ENCODE data around the gene LRRC37A3. TPM values are rescaled to one million over a fixed set of nuclear protein-coding genes. Genes with fewer than 3 reads are reported as not detected.
"Not testable (repeated sequence)": the region's sequence is repeated elsewhere in the genome, so short reads cannot be mapped to it uniquely, and the experiment has no call there.

LRRC37A3 gene
- total RNA-seq, 1 experiment from 2014 or later = 10.1 TPM

- not testable (repeated sequence) for DNase-seq; H3K9me2 ChIP-seq (replicated peaks; ENCODE audit: insufficient read depth, low read length); H3K27ac ChIP-seq (ENCODE audit: low read length); H4K20me1 ChIP-seq (ENCODE audit: insufficient read depth, low read depth, low read length); H3K4me2 ChIP-seq (ENCODE audit: low read depth, low read length, poor library complexity, severe bottlenecking); H3K4me3 ChIP-seq (ENCODE audit: low read length); H3K4me1 ChIP-seq (ENCODE audit: low read length); H3K27me3 ChIP-seq (ENCODE audit: low read length); H3K9ac ChIP-seq (ENCODE audit: low read length); H3K36me3 ChIP-seq (ENCODE audit: insufficient read depth, low read length); H3K9me3 ChIP-seq (ENCODE audit: low read length); H2AFZ ChIP-seq (ENCODE audit: low read length)
- H3K79me2 ChIP-seq (ENCODE audit: low read length) = peaks cover 22% of the 10 kb centered on the region
Measured at GRCh38 chr17:64834060-64834459, 85.2 kb downstream of the LRRC37A3 start.

DNA sequence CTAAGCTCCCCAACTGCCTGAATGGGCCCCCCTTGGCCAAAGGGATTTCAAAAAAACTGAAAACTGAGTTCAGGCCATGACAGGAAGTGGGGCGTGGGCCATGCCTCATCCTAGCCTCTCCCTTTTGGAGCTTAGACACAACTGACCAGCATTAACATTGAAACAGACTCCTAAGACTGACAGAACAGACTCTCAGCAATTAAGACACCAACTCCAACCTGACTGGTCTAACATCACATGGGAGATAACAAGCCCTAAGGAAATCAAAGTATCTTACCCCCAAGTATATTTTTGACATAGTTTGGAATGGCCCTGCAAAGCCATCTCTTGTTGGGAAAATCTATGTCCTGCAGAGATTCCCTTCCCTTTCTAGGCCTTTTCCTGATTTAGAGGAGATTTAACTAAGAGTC is 88.6 kb downstream of the LRRC37A3 start:
- H3K79me2 ChIP-seq (ENCODE audit: low read length) = peaks cover 13% of the 10 kb centered on the region; the same call in 1 of the 2 replicates
- not testable (repeated sequence) for H3K4me2 ChIP-seq (ENCODE audit: low read depth, low read length, poor library complexity, severe bottlenecking); H2AFZ ChIP-seq (ENCODE audit: low read length); H3K36me3 ChIP-seq (ENCODE audit: insufficient read depth, low read length); H3K9me3 ChIP-seq (ENCODE audit: low read length); H3K4me1 ChIP-seq (ENCODE audit: low read length); DNase-seq; H3K9me2 ChIP-seq (replicated peaks; ENCODE audit: insufficient read depth, low read length); H3K27ac ChIP-seq (ENCODE audit: low read length); H3K9ac ChIP-seq (ENCODE audit: low read length); H3K27me3 ChIP-seq (ENCODE audit: low read length); H4K20me1 ChIP-seq (ENCODE audit: insufficient read depth, low read depth, low read length); H3K4me3 ChIP-seq (ENCODE audit: low read length)

DNA sequence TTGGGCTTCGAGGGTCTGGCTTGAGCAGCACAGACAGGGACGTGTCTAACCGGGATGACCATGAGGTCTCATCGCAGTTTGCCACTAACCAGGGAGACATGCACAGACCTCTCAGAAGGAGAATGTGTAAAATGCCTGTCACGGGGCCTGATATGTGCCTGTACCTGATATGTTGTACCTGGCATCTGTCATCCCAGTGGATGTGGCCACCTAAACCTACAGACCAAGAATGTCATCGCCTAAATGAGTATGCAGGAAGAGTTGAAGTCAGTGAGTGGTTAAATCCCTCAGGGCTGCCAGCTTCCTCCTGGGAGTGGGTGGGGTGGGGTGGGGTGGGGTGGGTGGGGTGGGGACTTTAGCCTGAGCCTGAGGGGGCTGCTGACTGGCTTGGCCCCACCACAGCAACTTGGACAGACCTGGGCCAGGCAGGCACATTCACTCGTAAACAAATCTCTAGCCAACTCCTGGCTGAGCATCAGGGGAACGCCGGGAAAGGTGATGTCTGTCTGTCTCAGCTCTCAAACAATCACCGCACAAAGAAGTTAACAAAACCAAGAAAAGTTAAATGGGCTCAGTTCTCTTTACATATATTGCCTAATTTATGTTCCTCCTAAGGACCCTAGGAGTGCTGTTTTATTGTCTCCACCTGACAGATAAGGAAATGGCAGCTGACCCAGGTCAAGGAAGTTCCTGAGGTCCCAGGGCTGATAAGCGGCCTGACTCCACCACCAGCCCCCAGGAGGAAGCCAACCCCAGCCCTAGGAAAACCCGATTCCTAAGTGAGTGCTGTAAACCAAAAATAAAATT is 89.3 kb downstream of the LRRC37A3 start:
- H3K4me1 ChIP-seq (ENCODE audit: low read length); H3K9ac ChIP-seq (ENCODE audit: low read length); H4K20me1 ChIP-seq (ENCODE audit: insufficient read depth, low read depth, low read length); H3K79me2 ChIP-seq (ENCODE audit: low read length); H3K4me2 ChIP-seq (ENCODE audit: low read depth, low read length, poor library complexity, severe bottlenecking); H3K27ac ChIP-seq (ENCODE audit: low read length); DNase-seq; H3K36me3 ChIP-seq (ENCODE audit: insufficient read depth, low read length); H3K4me3 ChIP-seq (ENCODE audit: low read length); H2AFZ ChIP-seq (ENCODE audit: low read length); H3K27me3 ChIP-seq (ENCODE audit: low read length); H3K9me2 ChIP-seq (replicated peaks; ENCODE audit: insufficient read depth, low read length); H3K9me3 ChIP-seq (ENCODE audit: low read length): not testable (repeated sequence)

- not testable (repeated sequence) for H3K9me3 ChIP-seq (ENCODE audit: low read length); H3K27ac ChIP-seq (ENCODE audit: low read length); H3K4me2 ChIP-seq (ENCODE audit: low read depth, low read length, poor library complexity, severe bottlenecking); H3K36me3 ChIP-seq (ENCODE audit: insufficient read depth, low read length); H3K9ac ChIP-seq (ENCODE audit: low read length); H2AFZ ChIP-seq (ENCODE audit: low read length); H3K4me1 ChIP-seq (ENCODE audit: low read length); H3K79me2 ChIP-seq (ENCODE audit: low read length); H3K4me3 ChIP-seq (ENCODE audit: low read length); H3K27me3 ChIP-seq (ENCODE audit: low read length); H3K9me2 ChIP-seq (replicated peaks; ENCODE audit: insufficient read depth, low read length); H4K20me1 ChIP-seq (ENCODE audit: insufficient read depth, low read depth, low read length); DNase-seq
Measured at GRCh38 chr17:64829068-64829467, 90.2 kb downstream of the LRRC37A3 start.

GRCh38 chr17:64818904-64819303 is 100.4 kb downstream of the LRRC37A3 start:
- not testable (repeated sequence) for H3K36me3 ChIP-seq (ENCODE audit: insufficient read depth, low read length); H3K27ac ChIP-seq (ENCODE audit: low read length); H3K4me2 ChIP-seq (ENCODE audit: low read depth, low read length, poor library complexity, severe bottlenecking); H3K27me3 ChIP-seq (ENCODE audit: low read length); H3K9ac ChIP-seq (ENCODE audit: low read length); H2AFZ ChIP-seq (ENCODE audit: low read length); H3K4me1 ChIP-seq (ENCODE audit: low read length); H4K20me1 ChIP-seq (ENCODE audit: insufficient read depth, low read depth, low read length); H3K4me3 ChIP-seq (ENCODE audit: low read length); DNase-seq; H3K79me2 ChIP-seq (ENCODE audit: low read length); H3K9me3 ChIP-seq (ENCODE audit: low read length); H3K9me2 ChIP-seq (replicated peaks; ENCODE audit: insufficient read depth, low read length)

DNA sequence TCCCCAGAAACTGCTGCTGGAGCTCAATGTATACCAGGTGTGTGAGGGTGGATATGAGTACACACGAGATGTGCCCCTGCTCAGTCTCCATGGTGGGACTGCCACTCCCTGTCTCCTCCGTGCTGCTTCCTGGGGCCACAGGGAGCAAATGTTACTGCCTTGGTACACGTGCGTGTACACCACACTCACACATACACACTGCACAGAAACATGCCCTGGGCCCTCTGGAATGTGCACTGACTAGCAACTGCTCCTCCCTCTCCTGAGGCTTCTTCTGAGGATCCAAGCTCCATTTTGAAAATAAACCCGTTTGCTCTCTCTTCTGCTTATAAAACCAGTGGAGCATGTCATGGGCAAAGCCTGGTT is 103.5 kb downstream of the LRRC37A3 start:
- not testable (repeated sequence) for H3K4me3 ChIP-seq (ENCODE audit: low read length); H2AFZ ChIP-seq (ENCODE audit: low read length); H3K9me3 ChIP-seq (ENCODE audit: low read length); H4K20me1 ChIP-seq (ENCODE audit: insufficient read depth, low read depth, low read length); H3K9ac ChIP-seq (ENCODE audit: low read length); H3K79me2 ChIP-seq (ENCODE audit: low read length); H3K27me3 ChIP-seq (ENCODE audit: low read length); H3K36me3 ChIP-seq (ENCODE audit: insufficient read depth, low read length); H3K4me2 ChIP-seq (ENCODE audit: low read depth, low read length, poor library complexity, severe bottlenecking); H3K9me2 ChIP-seq (replicated peaks; ENCODE audit: insufficient read depth, low read length); DNase-seq
- Histone ChIP-seq H3K27ac (ENCODE audit: low read length) (peak overlapping the region; percentile 67), H3K4me1 (ENCODE audit: low read length) (peaks cover 12% of the 10 kb centered on the region)

DNA sequence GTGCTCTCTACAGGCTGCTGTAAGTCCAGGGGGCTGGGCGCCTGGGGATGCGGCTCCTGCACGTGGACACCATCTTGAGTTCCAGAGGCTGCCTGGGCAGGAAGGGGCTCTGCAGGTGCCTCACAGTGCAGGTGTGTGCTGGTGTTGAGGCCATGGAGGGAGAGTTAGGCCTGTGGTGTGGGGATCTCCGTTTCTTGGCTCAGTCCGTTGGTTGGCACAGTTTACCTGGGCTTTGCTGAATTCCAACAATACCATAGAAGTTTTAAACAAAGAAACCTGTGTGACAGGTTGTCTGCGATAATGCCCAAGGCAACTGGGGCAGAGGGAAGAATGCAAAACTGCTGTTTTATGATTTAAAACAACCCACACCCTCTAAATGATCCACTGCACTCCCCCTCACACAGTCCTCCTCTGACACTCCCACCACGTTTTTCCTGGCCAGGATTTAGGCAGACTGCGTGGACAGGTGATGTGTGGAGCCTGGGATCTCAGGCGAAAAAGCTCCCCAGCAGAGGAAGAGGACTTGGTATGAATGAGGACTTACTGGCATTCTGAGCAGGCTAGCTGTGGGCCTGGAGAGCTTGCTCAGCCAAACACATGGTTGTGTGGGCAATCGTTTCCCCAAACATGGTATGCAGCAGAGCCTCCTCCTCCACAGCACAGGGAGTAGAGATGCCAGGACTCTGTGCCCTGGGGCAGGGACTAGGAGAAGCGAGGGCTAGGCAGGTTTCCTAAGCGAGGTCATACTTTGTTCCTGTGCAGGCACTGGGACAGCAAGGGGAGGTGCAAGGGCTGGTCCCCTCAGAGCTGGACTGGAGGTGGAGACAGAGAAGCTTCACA is 104.1 kb downstream of the LRRC37A3 start:
- H3K27ac ChIP-seq (ENCODE audit: low read length) = peak overlapping the region; percentile 67

DNA sequence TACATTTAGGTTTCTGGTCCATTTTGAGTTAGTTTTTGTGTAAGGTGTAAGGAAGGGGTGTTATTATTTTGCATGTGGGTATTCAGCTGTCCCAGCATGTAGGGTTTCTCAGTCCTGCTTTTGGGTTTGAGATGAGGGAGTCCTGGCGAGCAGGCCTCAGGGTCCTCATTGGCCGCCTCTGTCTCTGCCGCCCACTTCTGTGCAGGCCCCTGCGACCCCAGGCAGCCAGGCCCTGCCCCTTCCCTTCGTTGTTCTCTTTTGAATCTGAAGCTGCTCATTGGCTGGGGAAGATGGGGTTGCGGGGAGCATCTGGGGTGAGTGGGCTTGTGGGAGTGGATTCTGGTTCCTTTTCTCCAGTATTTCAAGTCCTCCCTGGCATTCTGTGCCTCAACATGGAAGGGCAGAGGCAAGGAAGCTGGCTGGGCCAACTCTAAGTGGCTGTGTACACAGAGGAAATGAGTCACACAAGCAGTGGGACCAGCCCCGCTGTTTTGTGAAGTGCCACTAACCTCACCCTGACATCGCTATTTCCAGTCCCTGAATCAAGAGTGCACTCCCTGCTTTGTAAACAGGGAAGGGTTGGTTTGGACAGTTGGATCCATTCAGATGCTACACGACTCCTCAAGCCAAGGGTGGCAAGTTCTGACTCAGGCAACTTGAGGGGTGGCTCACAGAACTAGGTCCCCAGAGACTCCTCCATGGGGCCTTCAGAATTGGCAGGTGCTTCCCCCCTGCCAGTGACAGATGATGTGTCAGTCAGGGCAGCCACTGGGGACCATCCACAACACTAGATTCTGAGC is 110.9 kb downstream of the LRRC37A3 start:
- peak overlapping the region; percentile 75 for H3K9ac ChIP-seq (ENCODE audit: low read length)
- H3K9me3 ChIP-seq (ENCODE audit: low read length); H4K20me1 ChIP-seq (ENCODE audit: insufficient read depth, low read depth, low read length); H3K79me2 ChIP-seq (ENCODE audit: low read length); H3K9me2 ChIP-seq (replicated peaks; ENCODE audit: insufficient read depth, low read length); H3K27me3 ChIP-seq (ENCODE audit: low read length); H2AFZ ChIP-seq (ENCODE audit: low read length); H3K36me3 ChIP-seq (ENCODE audit: insufficient read depth, low read length): not testable (repeated sequence)
- peak overlapping the region; percentile 54 for H3K4me2 ChIP-seq (ENCODE audit: low read depth, low read length, poor library complexity, severe bottlenecking)
- peak overlapping the region; percentile 97 for H3K27ac ChIP-seq (ENCODE audit: low read length)
- peaks cover 41% of the 10 kb centered on the region for H3K4me1 ChIP-seq (ENCODE audit: low read length)
- peak; percentile 88 for DNase-seq
- H3K4me3 ChIP-seq (ENCODE audit: low read length) = peak overlapping the region; percentile 27; the same call in 1 of the 2 replicates

More for the DNA sequence above, 104.1 kb downstream of the LRRC37A3 start:
- not testable (repeated sequence) for H3K79me2 ChIP-seq (ENCODE audit: low read length); H3K9me3 ChIP-seq (ENCODE audit: low read length); H3K9me2 ChIP-seq (replicated peaks; ENCODE audit: insufficient read depth, low read length); H2AFZ ChIP-seq (ENCODE audit: low read length); H3K9ac ChIP-seq (ENCODE audit: low read length); H3K4me2 ChIP-seq (ENCODE audit: low read depth, low read length, poor library complexity, severe bottlenecking); H3K36me3 ChIP-seq (ENCODE audit: insufficient read depth, low read length); H3K4me3 ChIP-seq (ENCODE audit: low read length); H4K20me1 ChIP-seq (ENCODE audit: insufficient read depth, low read depth, low read length); H3K27me3 ChIP-seq (ENCODE audit: low read length); DNase-seq
- peaks cover 18% of the 10 kb centered on the region for H3K4me1 ChIP-seq (ENCODE audit: low read length)
